Mesothelial cell of epicardium (in vitro differentiated cells): ENCODE results near the gene FCHSD2. TPM values are rescaled to one million over a fixed set of nuclear protein-coding genes. Genes with fewer than 3 reads are reported as not detected.

Experiments used
- DNase-seq, 2 experiments: peaks; one replicate each; pipeline ENCODE4 v3.0.0; 2021; ENCODE audit warnings: low spot score in 2 of 2; ENCODE audit not compliant: unreplicated experiment in 2 of 2
- H3K27ac Mint-ChIP-seq: 2 replicates; pipeline ENCODE4 v1.8.0; 2021; ENCODE audit warnings: mixed read lengths
- H3K27me3 Mint-ChIP-seq: 2 replicates; pipeline ENCODE4 v1.8.0; 2021; ENCODE audit warnings: low read depth, mixed read lengths
- H3K36me3 Mint-ChIP-seq: 2 replicates; pipeline ENCODE4 v1.8.0; 2021; ENCODE audit warnings: mixed read lengths
- H3K4me1 Mint-ChIP-seq: 2 replicates; pipeline ENCODE4 v1.8.0; 2021; ENCODE audit warnings: mixed read lengths
- H3K4me3 Mint-ChIP-seq: 2 replicates; pipeline ENCODE4 v1.8.0; 2021; ENCODE audit warnings: mild to moderate bottlenecking, moderate library complexity, mixed read lengths
- H3K9me3 Mint-ChIP-seq: 2 replicates; pipeline ENCODE4 v1.8.0; 2021; ENCODE audit warnings: mixed read lengths
- total RNA-seq: library from RNA; stranded (reverse); gene quantifications from 3 replicates; pipeline ENCODE4 v1.2.1, GENCODE V29; 2021
- TF ChIP-seq, protein P1 (sequence below): fragments of 200-600 bp; sonication (generic); IDR thresholded peaks from one replicate; pipeline ENCODE4 v1.5.0; 2021; ENCODE audit warnings: antibody characterized with exemption; ENCODE audit not compliant: unreplicated experiment

FCHSD2 gene
- total RNA-seq, 1 donor from 2014 or later = 33.8 TPM

DNA sequence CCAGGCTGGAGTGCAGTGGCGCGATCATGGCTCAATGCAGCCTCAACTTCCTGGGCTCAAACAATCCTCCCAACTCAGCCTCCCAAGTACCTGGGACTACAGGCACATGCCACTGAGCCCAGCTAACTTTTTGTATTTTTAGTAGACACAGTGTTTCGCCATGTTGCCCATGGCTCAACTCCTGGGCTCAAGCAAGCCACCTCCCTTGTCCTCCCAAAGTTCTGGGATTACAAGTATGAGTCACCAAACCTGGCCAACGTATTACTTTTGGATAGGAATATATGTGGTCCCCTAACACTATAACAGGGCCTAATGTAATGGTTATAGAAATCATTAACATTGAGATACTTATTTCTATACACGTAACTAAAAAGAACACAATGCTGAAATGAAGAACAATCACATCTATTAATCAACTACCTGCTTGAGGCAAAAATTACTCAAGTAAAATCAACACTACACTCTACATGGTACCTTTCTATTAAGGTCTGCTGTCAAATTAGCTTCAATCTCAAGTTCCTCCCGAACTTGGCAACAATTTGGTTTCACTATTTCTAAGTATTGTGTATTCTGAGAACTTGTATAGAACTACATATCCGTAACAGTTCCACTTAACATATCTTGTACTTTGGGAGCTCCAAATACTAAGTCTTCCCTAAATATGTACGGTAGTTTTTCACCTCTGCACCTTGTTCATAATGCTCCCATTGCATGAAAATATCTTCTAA, 124.9 kb downstream of the FCHSD2 start:
- Mint-ChIP-seq H3K4me1 (no peaks in the 10 kb centered on the region), H3K4me3 (no peak overlapping the region), H3K27ac (no peak overlapping the region), H3K9me3 (peaks cover 10% of the 10 kb centered on the region), H3K27me3 (no peaks in the 10 kb centered on the region), H3K36me3 (peaks cover 3% of the 10 kb centered on the region)
- TF ChIP-seq, protein P1, sequence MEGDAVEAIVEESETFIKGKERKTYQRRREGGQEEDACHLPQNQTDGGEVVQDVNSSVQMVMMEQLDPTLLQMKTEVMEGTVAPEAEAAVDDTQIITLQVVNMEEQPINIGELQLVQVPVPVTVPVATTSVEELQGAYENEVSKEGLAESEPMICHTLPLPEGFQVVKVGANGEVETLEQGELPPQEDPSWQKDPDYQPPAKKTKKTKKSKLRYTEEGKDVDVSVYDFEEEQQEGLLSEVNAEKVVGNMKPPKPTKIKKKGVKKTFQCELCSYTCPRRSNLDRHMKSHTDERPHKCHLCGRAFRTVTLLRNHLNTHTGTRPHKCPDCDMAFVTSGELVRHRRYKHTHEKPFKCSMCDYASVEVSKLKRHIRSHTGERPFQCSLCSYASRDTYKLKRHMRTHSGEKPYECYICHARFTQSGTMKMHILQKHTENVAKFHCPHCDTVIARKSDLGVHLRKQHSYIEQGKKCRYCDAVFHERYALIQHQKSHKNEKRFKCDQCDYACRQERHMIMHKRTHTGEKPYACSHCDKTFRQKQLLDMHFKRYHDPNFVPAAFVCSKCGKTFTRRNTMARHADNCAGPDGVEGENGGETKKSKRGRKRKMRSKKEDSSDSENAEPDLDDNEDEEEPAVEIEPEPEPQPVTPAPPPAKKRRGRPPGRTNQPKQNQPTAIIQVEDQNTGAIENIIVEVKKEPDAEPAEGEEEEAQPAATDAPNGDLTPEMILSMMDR = no peak
- no peak for DNase-seq

DNA sequence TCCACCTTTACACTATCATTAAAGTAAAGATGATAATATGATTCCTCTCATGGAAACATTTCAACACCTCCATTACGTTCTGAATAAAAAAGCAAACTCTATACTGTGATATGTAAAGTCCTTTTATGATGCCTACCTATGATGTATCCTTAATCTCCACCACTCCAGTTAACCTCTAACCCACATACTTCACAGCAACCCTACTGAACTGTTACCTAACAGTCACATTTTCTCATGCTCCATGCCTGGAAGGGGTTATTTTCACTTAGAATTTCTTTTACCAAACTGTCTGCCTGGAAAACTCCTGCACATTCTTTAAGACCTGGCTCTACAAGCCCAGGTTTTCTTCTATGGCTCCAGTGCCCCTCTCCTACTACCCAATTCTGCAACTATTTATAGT, 129.1 kb downstream of the FCHSD2 start:
- H3K4me1 Mint-ChIP-seq = no peaks in the 10 kb centered on the region
- DNase-seq = no peak
- no peaks in the 10 kb centered on the region for H3K27me3 Mint-ChIP-seq
- H3K36me3 Mint-ChIP-seq = peaks cover 28% of the 10 kb centered on the region
- TF ChIP-seq, protein P1 = no peak
- no peak overlapping the region for H3K27ac Mint-ChIP-seq
- H3K4me3 Mint-ChIP-seq = no peak overlapping the region
- H3K9me3 Mint-ChIP-seq = peaks cover 18% of the 10 kb centered on the region

DNA sequence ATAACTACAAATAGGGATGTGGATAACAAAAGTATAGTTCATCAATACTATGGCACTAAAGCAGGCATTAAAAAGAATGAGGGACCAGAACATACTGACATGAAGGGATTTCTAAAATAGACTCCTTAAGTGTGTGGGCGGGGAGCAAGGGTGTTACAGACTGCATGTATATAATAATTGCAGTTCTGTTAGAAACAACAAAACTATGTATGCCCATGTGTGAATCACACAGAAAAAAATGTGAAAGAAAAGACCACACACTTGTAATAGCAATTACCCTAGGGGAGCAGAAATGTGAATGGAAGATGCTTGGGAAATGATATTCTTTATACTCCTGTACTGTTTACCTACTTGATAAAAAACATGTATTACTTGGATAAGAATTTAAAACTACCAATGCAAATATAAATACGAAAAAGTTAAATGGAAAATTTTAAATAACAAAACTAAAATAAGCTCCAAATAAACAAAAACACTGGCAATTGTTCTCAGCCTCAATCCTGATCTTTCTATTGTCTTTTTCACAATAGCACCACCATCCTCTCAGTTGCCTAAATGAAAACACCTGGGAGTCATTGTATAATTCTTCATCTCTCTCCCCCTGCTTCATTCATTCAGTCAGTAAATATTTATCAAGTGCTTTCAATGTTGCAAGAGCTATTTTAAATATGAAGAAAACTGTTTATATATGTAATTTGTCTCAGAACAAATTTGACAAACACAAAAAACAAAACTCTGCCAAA, 129.8 kb downstream of the FCHSD2 start:
- TF ChIP-seq, protein P1 = no peak

DNA sequence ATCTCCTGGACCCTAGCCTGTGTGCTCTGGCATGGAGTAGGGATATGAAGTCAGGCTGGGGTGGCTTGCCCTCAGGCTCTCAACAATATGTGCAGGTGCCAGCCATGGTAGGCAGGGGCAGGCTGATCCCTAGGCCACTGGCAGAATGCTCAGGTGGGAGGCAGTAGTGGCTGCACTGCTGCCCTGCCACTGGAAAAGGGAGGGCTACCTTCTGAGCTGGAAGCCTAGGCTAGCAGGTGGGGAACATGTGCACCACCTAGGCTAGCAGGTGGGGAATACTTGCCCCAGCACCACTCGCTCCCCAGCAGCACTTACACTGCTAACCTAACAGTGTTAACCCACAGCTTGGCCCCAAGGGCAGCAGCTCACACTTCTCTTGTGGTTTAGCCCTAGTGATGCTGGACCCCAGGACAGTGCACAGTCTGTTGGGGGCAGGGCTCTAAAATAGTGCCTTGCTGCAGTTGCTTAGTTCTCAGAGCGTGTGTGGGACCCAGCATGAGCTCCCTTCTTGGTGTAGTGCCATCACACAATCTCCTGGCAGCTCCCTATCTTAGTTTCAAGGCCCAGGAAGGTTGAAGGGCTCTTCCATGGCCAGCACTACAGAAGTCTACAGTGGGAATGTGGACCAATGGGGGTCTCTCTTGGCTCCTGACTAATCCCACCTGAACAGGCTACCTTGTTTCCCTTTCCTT, 130.8 kb downstream of the FCHSD2 start:
- no peak overlapping the region for H3K4me3 Mint-ChIP-seq
- TF ChIP-seq, protein P1 = no peak
- no peak for DNase-seq
- no peaks in the 10 kb centered on the region for H3K27me3 Mint-ChIP-seq
- H3K9me3 Mint-ChIP-seq = peaks cover 18% of the 10 kb centered on the region
- H3K4me1 Mint-ChIP-seq = no peaks in the 10 kb centered on the region
- no peak overlapping the region for H3K27ac Mint-ChIP-seq
- H3K36me3 Mint-ChIP-seq = peaks cover 28% of the 10 kb centered on the region

More for the DNA sequence above, 129.8 kb downstream of the FCHSD2 start:
- peaks cover 28% of the 10 kb centered on the region for H3K36me3 Mint-ChIP-seq
- no peaks in the 10 kb centered on the region for H3K27me3 Mint-ChIP-seq
- H3K4me1 Mint-ChIP-seq = no peaks in the 10 kb centered on the region
- H3K4me3 Mint-ChIP-seq = no peak overlapping the region
- DNase-seq = no peak
- no peak overlapping the region for H3K27ac Mint-ChIP-seq
- H3K9me3 Mint-ChIP-seq = peaks cover 18% of the 10 kb centered on the region

DNA sequence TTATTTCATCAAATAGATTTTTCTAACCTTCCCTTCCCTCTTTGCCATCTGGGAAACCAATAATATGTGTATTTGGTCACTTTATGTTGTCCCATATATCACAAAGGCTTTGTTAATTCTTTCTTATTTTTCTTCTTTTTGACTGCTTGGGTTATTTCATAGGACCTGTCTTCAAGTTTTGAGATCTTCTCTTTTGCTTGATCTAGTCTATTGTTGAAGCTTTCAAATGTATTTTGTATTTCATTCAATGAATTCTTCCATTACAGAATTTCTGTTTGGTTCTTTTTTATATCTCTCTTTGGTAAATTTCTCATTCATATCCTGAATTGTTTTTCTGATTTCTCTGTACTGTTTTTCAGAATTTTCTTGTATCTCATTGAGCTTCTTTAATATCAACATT, 132.1 kb downstream of the FCHSD2 start:
- Mint-ChIP-seq H3K4me3 (no peak overlapping the region), H3K4me1 (no peaks in the 10 kb centered on the region), H3K27me3 (no peaks in the 10 kb centered on the region), H3K27ac (no peak overlapping the region), H3K9me3 (peaks cover 18% of the 10 kb centered on the region), H3K36me3 (peaks cover 31% of the 10 kb centered on the region)
- TF ChIP-seq, protein P1 = no peak
- DNase-seq = no peak
